ENCODE results near the gene AIRE. TPM values are rescaled to one million over a fixed set of nuclear protein-coding genes. Genes with fewer than 3 reads are reported as not detected.
"Not testable (repeated sequence)": the region's sequence is repeated elsewhere in the genome, so short reads cannot be mapped to it uniquely, and the experiment has no call there.

AIRE gene
- total RNA-seq, 1 experiment from 2014 or later: 0.31 TPM

- Histone ChIP-seq H3K27me3 (ENCODE audit: control insufficient read depth, insufficient read depth, low read length) (no peaks in the 10 kb centered on the region), H3K4me3 (ENCODE audit: insufficient read depth, low read depth, low read length) (no peak overlapping the region), H3K36me3 (replicated peaks; ENCODE audit: control insufficient read depth, insufficient read depth, low read length) (no peaks in the 10 kb centered on the region; the same call in 1 of the 2 replicates)
- DNase-seq: no peak
Observed at GRCh38 chr21:44335266-44336059, 49.8 kb downstream of the AIRE start.

GRCh38 chr21:44337449-44337848 is 51.8 kb downstream of the AIRE start:
- DNase-seq: no peak
- H3K36me3 ChIP-seq (replicated peaks; ENCODE audit: control insufficient read depth, insufficient read depth, low read length): no peaks in the 10 kb centered on the region; the same call in 1 of the 2 replicates
- no peaks in the 10 kb centered on the region for H3K27me3 ChIP-seq (ENCODE audit: control insufficient read depth, insufficient read depth, low read length)
- no peak overlapping the region for H3K4me3 ChIP-seq (ENCODE audit: insufficient read depth, low read depth, low read length)

GRCh38 chr21:44337941-44338895 is 52.5 kb downstream of the AIRE start:
- Histone ChIP-seq H3K36me3 (replicated peaks; ENCODE audit: control insufficient read depth, insufficient read depth, low read length) (no peaks in the 10 kb centered on the region; the same call in 1 of the 2 replicates), H3K4me3 (ENCODE audit: insufficient read depth, low read depth, low read length) (peak overlapping the region; percentile 38), H3K27me3 (ENCODE audit: control insufficient read depth, insufficient read depth, low read length) (no peaks in the 10 kb centered on the region)
- DNase-seq: peak; percentile 98

GRCh38 chr21:44338971-44339910 is 53.6 kb downstream of the AIRE start, which contains the start of gene CFAP410:
TSS of gene CFAP410 (minus strand) at chr21:44339390. CDS start at chr21:44339194, 196 bp downstream.
- peak; percentile 100 for DNase-seq
- Histone ChIP-seq H3K27me3 (ENCODE audit: control insufficient read depth, insufficient read depth, low read length) (no peaks in the 10 kb centered on the region), H3K36me3 (replicated peaks; ENCODE audit: control insufficient read depth, insufficient read depth, low read length) (no peaks in the 10 kb centered on the region; the same call in 1 of the 2 replicates), H3K4me3 (ENCODE audit: insufficient read depth, low read depth, low read length) (peak within 1 kb of the TSS; percentile 79)

GRCh38 chr21:44341726-44342458 is 56.2 kb downstream of the AIRE start:
- not testable (repeated sequence) for DNase-seq; H3K4me3 ChIP-seq (ENCODE audit: insufficient read depth, low read depth, low read length); H3K27me3 ChIP-seq (ENCODE audit: control insufficient read depth, insufficient read depth, low read length); H3K36me3 ChIP-seq (replicated peaks; ENCODE audit: control insufficient read depth, insufficient read depth, low read length)

- DNase-seq; H3K27me3 ChIP-seq (ENCODE audit: control insufficient read depth, insufficient read depth, low read length); H3K4me3 ChIP-seq (ENCODE audit: insufficient read depth, low read depth, low read length); H3K36me3 ChIP-seq (replicated peaks; ENCODE audit: control insufficient read depth, insufficient read depth, low read length): not testable (repeated sequence)
Observed at GRCh38 chr21:44342981-44343380, 57.3 kb downstream of the AIRE start.

GRCh38 chr21:44344541-44345183 is 59.0 kb downstream of the AIRE start:
- H3K4me3 ChIP-seq (ENCODE audit: insufficient read depth, low read depth, low read length): no peak overlapping the region; the same call in 1 of the 2 replicates
- no peak for DNase-seq
- no peaks in the 10 kb centered on the region for H3K27me3 ChIP-seq (ENCODE audit: control insufficient read depth, insufficient read depth, low read length)
- no peaks in the 10 kb centered on the region for H3K36me3 ChIP-seq (replicated peaks; ENCODE audit: control insufficient read depth, insufficient read depth, low read length)

GRCh38 chr21:44345495-44345894 is 59.8 kb downstream of the AIRE start:
- DNase-seq: no peak
- Histone ChIP-seq H3K4me3 (ENCODE audit: insufficient read depth, low read depth, low read length) (no peak overlapping the region), H3K27me3 (ENCODE audit: control insufficient read depth, insufficient read depth, low read length) (no peaks in the 10 kb centered on the region), H3K36me3 (replicated peaks; ENCODE audit: control insufficient read depth, insufficient read depth, low read length) (no peaks in the 10 kb centered on the region)

- DNase-seq: no peak
- no peak overlapping the region for H3K4me3 ChIP-seq (ENCODE audit: insufficient read depth, low read depth, low read length)
- no peaks in the 10 kb centered on the region for H3K36me3 ChIP-seq (replicated peaks; ENCODE audit: control insufficient read depth, insufficient read depth, low read length)
- no peaks in the 10 kb centered on the region for H3K27me3 ChIP-seq (ENCODE audit: control insufficient read depth, insufficient read depth, low read length)
Observed at GRCh38 chr21:44347911-44348451, 62.3 kb downstream of the AIRE start.

Other genes with a start within 250 kb of the AIRE start
- gene PWP2, start 178.5 kb upstream of the AIRE start, total RNA-seq (2014; rRNA removed; shearing (Covaris generic)): 4.1 and 8.6 TPM in 2 replicates
- gene GATD3, start 152.2 kb upstream of the AIRE start, total RNA-seq (2014; rRNA removed; shearing (Covaris generic)): 6.1 and 13.9 TPM in 2 replicates
- gene ICOSLG, start 44.9 kb upstream of the AIRE start, total RNA-seq (2014; rRNA removed; shearing (Covaris generic)): 0.96 and 1.6 TPM in 2 replicates
- gene DNMT3L, start 24.0 kb upstream of the AIRE start, total RNA-seq (2014; rRNA removed; shearing (Covaris generic)): 2.9 and 8.2 TPM in 2 replicates
- 149 and 158 TPM in 2 replicates for gene PFKL, start 14.2 kb downstream of the AIRE start, total RNA-seq (2014; rRNA removed; shearing (Covaris generic))
- gene CFAP410, start 53.5 kb downstream of the AIRE start, total RNA-seq (2014; rRNA removed; shearing (Covaris generic)): 17.2 and 20.3 TPM in 2 replicates
- gene TRPM2, start 67.7 kb downstream of the AIRE start, total RNA-seq (2014; rRNA removed; shearing (Covaris generic)): 0.42 and 0.48 TPM in 2 replicates
- gene LRRC3, start 169.6 kb downstream of the AIRE start, total RNA-seq (2014; rRNA removed; shearing (Covaris generic)): 3.8 and 4.6 TPM in 2 replicates

Measured in H7 (cell line).